Nasal cavity respiratory epithelium epithelial cell of viscerocranial mucosa (primary cell): Measurements from ENCODE around the gene PYM1. TPM values are rescaled to one million over a fixed set of nuclear protein-coding genes. Genes with fewer than 3 reads are reported as not detected.

Experiments used
- total RNA-seq: library from RNA; depleted of rRNA; stranded (reverse); fragments of >200 nt; gene quantifications from 2 replicates; pipeline ENCODE4 v1.2.3, GENCODE V29; 2014

PYM1 gene
- total RNA-seq, result 28.3 and 30.8 TPM in 2 replicates

GRCh38 chr12:55927588-55928502, at the start of gene PYM1:
TSS of gene PYM1 (minus strand) at chr12:55927894. CDS start at chr12:55927761, 133 bp downstream.

GRCh38 chr12:55973599-55974307, 46.1 kb upstream of the PYM1 start, which contains the start of gene RAB5B:
TSS of gene RAB5B (plus strand) at chr12:55974078. CDS start at chr12:55986961, 12,883 bp downstream.

GRCh38 chr12:55966408-55967281, 39.0 kb upstream of the PYM1 start, which contains the start of gene CDK2:
TSS of gene CDK2 (plus strand) at chr12:55966830. CDS start at chr12:55967009, 179 bp downstream.

GRCh38 chr12:55965941-55966407, 38.3 kb upstream of the PYM1 start, which contains the start of gene PMEL:
TSS of gene PMEL (minus strand) at chr12:55966042. CDS start at chr12:55966011, 31 bp downstream.

GRCh38 chr12:55930771-55931316, 3.1 kb upstream of the PYM1 start, which contains the start of gene DGKA:
TSS of gene DGKA (plus strand) at chr12:55931162. CDS start at chr12:55936504, 5,342 bp downstream.

Other genes starting within 250 kb of the PYM1 start
- 0.34 and 1.2 TPM in 2 replicates for gene ITGA7, start 220.0 kb downstream of the PYM1 start, total RNA-seq
- gene BLOC1S1, start 211.8 kb downstream of the PYM1 start, total RNA-seq, result 36.6 and 40.0 TPM in 2 replicates
- gene RDH5, start 207.5 kb downstream of the PYM1 start, total RNA-seq, result 0.85 and 1.0 TPM in 2 replicates
- gene CD63, start 198.9 kb downstream of the PYM1 start, total RNA-seq, result 605 and 1,092 TPM in 2 replicates
- gene GDF11, start 184.8 kb downstream of the PYM1 start, total RNA-seq, result 0.34 and 1.3 TPM in 2 replicates
- 79.6 and 88.2 TPM in 2 replicates for gene SARNP, start 110.2 kb downstream of the PYM1 start, total RNA-seq
- 35.2 and 37.4 TPM in 2 replicates for gene ORMDL2, start 109.9 kb downstream of the PYM1 start, total RNA-seq
- gene DNAJC14, start 98.3 kb downstream of the PYM1 start, total RNA-seq, result 37.9 and 41.4 TPM in 2 replicates
- under 0.01 and 0.28 TPM in 2 replicates for gene MMP19, start 85.0 kb downstream of the PYM1 start, total RNA-seq
- 72.5 and 117 TPM in 2 replicates for gene DGKA, start 3.3 kb upstream of the PYM1 start, total RNA-seq
- 1.3 and 1.4 TPM in 2 replicates for gene PMEL, start 38.1 kb upstream of the PYM1 start, total RNA-seq
- 8.3 and 10.6 TPM in 2 replicates for gene CDK2, start 38.9 kb upstream of the PYM1 start, total RNA-seq
- 49.9 and 80.6 TPM in 2 replicates for gene RAB5B, start 46.2 kb upstream of the PYM1 start, total RNA-seq
- gene SUOX, start 69.4 kb upstream of the PYM1 start, total RNA-seq, result 3.4 and 4.9 TPM in 2 replicates
- 0.34 and 1.1 TPM in 2 replicates for gene IKZF4, start 93.1 kb upstream of the PYM1 start, total RNA-seq
- 55.4 and 78.7 TPM in 2 replicates for gene RPS26, start 114.0 kb upstream of the PYM1 start, total RNA-seq
- 35.2 and 43.9 TPM in 2 replicates for gene ERBB3, start 152.3 kb upstream of the PYM1 start, total RNA-seq
- gene PA2G4, start 176.7 kb upstream of the PYM1 start, total RNA-seq, result 229 and 242 TPM in 2 replicates
- 2,819 and 3,070 TPM in 2 replicates for gene RPL41, start 188.7 kb upstream of the PYM1 start, total RNA-seq
- 2.2 and 4.8 TPM in 2 replicates for gene ZC3H10, start 190.4 kb upstream of the PYM1 start, total RNA-seq
- gene ESYT1, start 200.4 kb upstream of the PYM1 start, total RNA-seq, result 235 and 281 TPM in 2 replicates
- 18.1 and 22.6 TPM in 2 replicates for gene MYL6B, start 224.7 kb upstream of the PYM1 start, total RNA-seq
- gene MYL6, start 230.5 kb upstream of the PYM1 start, total RNA-seq, result 432 and 539 TPM in 2 replicates